Mammary epithelial cell (primary cell): Measurements from ENCODE around the gene RBP2.

ENCODE experiments used
- CTCF ChIP-seq, 2 donors: IDR thresholded peaks in 1 of 2; conservative IDR thresholded peaks in 1 of 2; 2 replicates each; pipeline ENCODE4 v1.5.1; 2011 to 2012; ENCODE audit warnings: inconsistent platforms in 2 of 2, low read length in 2 of 2, mild to moderate bottlenecking in 2 of 2, control low read depth in 1 of 2, low read depth in 1 of 2; ENCODE audit not compliant: insufficient read depth in 1 of 2; ENCODE audit errors: extremely low read depth in 1 of 2
- EZH2 ChIP-seq: IDR thresholded peaks from 2 replicates; pipeline ENCODE4 v1.6.1; 2012; ENCODE audit warnings: low read length, inconsistent platforms, borderline replicate concordance

DNA sequence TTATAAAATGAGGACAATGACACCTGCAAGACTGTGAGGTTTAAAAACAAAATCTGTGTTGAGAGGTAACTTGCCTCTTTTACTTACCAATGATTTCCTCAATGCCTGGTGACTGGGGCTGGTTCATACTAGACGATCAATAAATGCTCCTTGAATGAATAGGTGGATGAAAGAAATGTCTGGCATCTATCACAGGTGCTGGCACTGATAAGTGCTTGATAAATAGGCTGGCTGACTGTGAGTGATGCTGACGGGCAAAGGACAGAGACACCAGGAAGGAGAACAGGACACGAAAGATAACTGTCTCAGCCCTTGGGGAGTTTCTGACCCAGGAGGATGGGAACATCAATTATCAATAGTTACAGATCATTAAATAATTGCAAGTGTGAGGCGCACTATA, 31.9 kb downstream of the RBP2 start:
- no peak for TF ChIP-seq CTCF (conservative IDR thresholded peaks at IDR 0.05 in 1 of 2, IDR thresholded peaks at IDR 0.05 in 1 of 2; ENCODE audit: extremely low read depth in 1 of 2, insufficient read depth in 1 of 2, low read depth in 1 of 2, low read length in 2 of 2)
- TF ChIP-seq EZH2: no peak
